ENCODE data around the gene GPALPP1.
A peak's percentile ranks its signal among the peaks of the same experiment; 100 is the strongest.
"Not testable (repeated sequence)": the region's sequence is repeated elsewhere in the genome, so short reads cannot be mapped to it uniquely, and the experiment has no call there.

GPALPP1 gene

GRCh38 chr13:45007225-45007624 lies 17.9 kb downstream of the GPALPP1 start:
- DNase-seq, result no peak

- DNase-seq, result no peak
Observed at GRCh38 chr13:45007823-45008222, 18.5 kb downstream of the GPALPP1 start.

GRCh38 chr13:45011198-45011597 lies 21.9 kb downstream of the GPALPP1 start:
- DNase-seq, result no peak

- no peak for DNase-seq
Observed at GRCh38 chr13:45015300-45015699, 26.0 kb downstream of the GPALPP1 start.

- no peak for DNase-seq
Observed at GRCh38 chr13:45016792-45017425, 27.6 kb downstream of the GPALPP1 start.

- DNase-seq, result not testable (repeated sequence)
Observed at GRCh38 chr13:45019981-45020380, 30.6 kb downstream of the GPALPP1 start.

- DNase-seq, result no peak
Observed at GRCh38 chr13:45021250-45021649, 31.9 kb downstream of the GPALPP1 start.

- DNase-seq, result no peak
Observed at GRCh38 chr13:45024847-45025246, 35.5 kb downstream of the GPALPP1 start.

- no peak for DNase-seq
Observed at GRCh38 chr13:45034342-45034741, 45.0 kb downstream of the GPALPP1 start.

GRCh38 chr13:45036206-45036605 lies 46.9 kb downstream of the GPALPP1 start:
- DNase-seq, result no peak

GRCh38 chr13:45040173-45040572 lies 50.8 kb downstream of the GPALPP1 start:
- DNase-seq, result no peak

- no peak for DNase-seq
Observed at GRCh38 chr13:45040622-45041021, 51.3 kb downstream of the GPALPP1 start.

- no peak for DNase-seq
Observed at GRCh38 chr13:45042539-45042938, 53.2 kb downstream of the GPALPP1 start.

GRCh38 chr13:45046445-45046844 lies 57.1 kb downstream of the GPALPP1 start:
- DNase-seq, result no peak

GRCh38 chr13:45047394-45048310 lies 58.3 kb downstream of the GPALPP1 start:
- peak; percentile 66 for DNase-seq

GRCh38 chr13:45048890-45049407 lies 59.6 kb downstream of the GPALPP1 start:
- no peak for DNase-seq

- no peak for DNase-seq
Observed at GRCh38 chr13:45049478-45049877, 60.1 kb downstream of the GPALPP1 start.

- DNase-seq, result no peak
Observed at GRCh38 chr13:45051315-45051714, 62.0 kb downstream of the GPALPP1 start.

GRCh38 chr13:45055198-45055901 lies 66.0 kb downstream of the GPALPP1 start:
- DNase-seq, result no peak

GRCh38 chr13:45055902-45056648 lies 66.7 kb downstream of the GPALPP1 start:
- DNase-seq, result no peak

GRCh38 chr13:45060062-45060461 lies 70.7 kb downstream of the GPALPP1 start:
- DNase-seq, result no peak

GRCh38 chr13:45063261-45063860 lies 74.0 kb downstream of the GPALPP1 start:
- DNase-seq, result no peak

Measured in NCI-H1105 (cell line).